ENCODE results near the gene FAM131C. TPM values are rescaled to one million over a fixed set of nuclear protein-coding genes. Genes with fewer than 3 reads are reported as not detected.

FAM131C gene
- total RNA-seq, 1 donor = under 0.01 TPM

DNA sequence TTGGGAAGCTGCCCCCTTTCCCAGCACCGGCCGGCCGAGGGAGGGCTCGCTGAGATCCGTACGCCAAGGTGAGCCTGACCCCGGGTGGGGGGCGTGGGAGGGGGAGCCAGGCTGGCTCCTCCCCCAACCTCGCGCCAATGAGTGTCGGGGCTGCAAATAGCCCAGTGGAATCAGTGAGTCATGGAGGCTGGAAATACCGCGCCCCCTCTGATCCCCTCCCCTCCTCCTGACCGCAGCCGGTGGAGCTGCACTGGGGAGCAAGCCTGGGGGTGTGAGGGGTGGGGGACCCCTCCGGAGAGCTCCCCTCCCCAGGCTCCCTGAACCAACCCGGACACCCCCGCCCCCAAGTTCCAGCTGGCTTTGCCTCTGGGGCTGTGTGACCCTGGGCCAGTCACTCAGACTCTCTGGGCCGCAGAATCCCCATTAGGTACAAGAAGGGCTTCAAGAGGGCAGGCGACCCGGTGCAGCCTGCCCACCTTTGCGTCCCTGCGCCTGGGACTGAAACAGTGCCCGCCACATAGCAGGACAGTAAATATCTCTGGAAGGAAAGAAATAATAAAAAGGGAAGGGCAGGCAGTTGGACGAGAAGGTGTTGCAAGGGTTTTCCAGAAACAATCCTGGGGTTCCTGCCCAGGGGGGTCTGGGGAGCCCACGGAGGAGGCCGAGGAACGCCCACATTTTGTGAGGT is 60.1 kb downstream of the FAM131C start:
- peak; percentile 67 for DNase-seq (ENCODE audit: low read depth)
- TF ChIP-seq, protein P1, sequence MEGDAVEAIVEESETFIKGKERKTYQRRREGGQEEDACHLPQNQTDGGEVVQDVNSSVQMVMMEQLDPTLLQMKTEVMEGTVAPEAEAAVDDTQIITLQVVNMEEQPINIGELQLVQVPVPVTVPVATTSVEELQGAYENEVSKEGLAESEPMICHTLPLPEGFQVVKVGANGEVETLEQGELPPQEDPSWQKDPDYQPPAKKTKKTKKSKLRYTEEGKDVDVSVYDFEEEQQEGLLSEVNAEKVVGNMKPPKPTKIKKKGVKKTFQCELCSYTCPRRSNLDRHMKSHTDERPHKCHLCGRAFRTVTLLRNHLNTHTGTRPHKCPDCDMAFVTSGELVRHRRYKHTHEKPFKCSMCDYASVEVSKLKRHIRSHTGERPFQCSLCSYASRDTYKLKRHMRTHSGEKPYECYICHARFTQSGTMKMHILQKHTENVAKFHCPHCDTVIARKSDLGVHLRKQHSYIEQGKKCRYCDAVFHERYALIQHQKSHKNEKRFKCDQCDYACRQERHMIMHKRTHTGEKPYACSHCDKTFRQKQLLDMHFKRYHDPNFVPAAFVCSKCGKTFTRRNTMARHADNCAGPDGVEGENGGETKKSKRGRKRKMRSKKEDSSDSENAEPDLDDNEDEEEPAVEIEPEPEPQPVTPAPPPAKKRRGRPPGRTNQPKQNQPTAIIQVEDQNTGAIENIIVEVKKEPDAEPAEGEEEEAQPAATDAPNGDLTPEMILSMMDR (IDR thresholded peaks at IDR 0.05; ENCODE audit: insufficient read depth, low read depth, low read length) = no peak
- peak overlapping the region; percentile 42 for H3K4me3 ChIP-seq (ENCODE audit: low read depth, low read length)

DNA sequence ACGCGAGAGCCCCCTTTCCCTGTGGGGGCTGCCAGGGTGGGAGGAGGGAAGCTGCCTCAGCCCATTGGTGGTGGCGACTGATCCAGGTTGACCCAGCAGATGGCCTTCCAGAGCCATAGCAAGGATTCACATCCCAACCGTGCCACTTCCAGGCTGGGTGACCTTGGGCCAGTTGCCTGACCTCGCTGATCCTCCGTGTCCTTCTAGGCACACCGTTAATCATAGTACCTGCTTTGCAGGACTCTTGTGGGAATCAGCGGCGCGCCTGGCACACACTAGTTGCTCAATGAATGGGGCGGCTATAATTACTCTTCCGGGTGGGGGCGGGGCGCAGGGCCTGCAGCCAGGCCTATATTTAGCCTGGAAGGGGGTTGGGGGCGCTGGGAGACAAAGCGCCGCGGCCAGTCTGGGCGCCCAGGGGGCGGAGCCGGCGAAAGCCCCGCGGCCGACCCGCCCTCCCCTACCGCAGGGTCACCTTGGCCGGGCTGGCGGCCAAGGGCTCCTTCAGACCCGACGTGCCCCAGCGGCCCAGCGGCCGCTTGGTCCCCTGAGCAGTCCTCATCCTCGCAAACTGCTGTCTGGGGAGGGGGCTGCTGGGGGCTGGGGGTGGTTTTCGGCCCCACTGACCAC is 60.7 kb downstream of the FAM131C start:
- TF ChIP-seq, protein P1 (IDR thresholded peaks at IDR 0.05; ENCODE audit: insufficient read depth, low read depth, low read length) = no peak
- H3K4me3 ChIP-seq (ENCODE audit: low read depth, low read length) = peak overlapping the region; percentile 42
- peak; percentile 66 for DNase-seq (ENCODE audit: low read depth)

DNA sequence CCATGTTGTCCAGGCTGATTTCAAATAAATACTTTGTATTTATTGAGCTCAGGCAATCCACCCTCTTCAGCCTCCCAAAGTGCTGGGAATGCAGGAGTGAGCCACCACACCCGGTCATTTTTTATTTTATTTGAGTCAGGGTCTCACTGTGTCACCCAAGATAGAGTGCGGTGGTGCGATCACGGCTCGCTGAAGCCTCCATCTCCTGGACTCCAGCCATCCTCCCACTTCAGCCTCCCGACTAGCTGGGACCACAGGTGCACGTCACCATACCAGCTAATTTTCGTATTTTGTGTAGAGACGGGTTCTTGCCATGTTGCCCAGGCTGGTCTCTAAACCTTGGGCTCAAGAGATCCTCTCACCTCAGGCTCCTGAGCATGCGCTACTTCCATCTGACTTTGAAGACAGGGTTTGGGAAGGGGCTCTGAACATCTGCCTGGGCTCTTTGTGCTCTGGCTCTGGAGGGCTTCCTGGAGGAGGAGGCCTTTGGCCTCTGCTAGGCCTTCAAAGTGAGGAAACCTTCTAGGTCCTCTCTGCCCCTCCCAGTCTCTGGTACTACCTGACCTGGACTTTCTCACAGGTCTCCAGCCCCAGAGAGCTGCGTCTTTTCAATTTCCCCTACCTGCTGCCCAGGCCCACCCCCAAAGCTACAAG is 61.4 kb downstream of the FAM131C start:
- no peak overlapping the region for H3K4me3 ChIP-seq (ENCODE audit: low read depth, low read length)
- TF ChIP-seq, protein P1 (IDR thresholded peaks at IDR 0.05; ENCODE audit: insufficient read depth, low read depth, low read length) = no peak
- DNase-seq (ENCODE audit: low read depth) = no peak

DNA sequence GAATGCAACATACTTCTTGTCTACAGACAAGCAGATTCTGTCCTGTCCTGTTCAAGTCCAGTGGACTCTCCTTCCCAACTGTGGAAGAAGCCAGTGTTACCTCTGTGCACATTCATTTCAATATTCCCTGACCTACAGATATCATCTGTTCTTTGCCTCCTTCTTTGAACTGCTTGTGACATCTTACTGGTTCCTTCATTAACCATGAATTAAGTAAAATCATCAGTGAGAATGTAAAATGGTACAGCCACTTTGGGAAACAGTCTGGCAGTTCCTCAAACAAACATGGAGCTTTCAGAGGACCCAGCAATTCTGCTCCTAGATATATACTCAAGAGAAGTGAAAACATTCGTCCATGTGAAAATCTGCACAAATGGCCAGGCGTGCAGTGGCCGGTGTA is 62.6 kb downstream of the FAM131C start:
- H3K4me3 ChIP-seq (ENCODE audit: low read depth, low read length) = no peak overlapping the region
- TF ChIP-seq, protein P1 (IDR thresholded peaks at IDR 0.05; ENCODE audit: insufficient read depth, low read depth, low read length) = no peak
- DNase-seq (ENCODE audit: low read depth) = no peak

DNA sequence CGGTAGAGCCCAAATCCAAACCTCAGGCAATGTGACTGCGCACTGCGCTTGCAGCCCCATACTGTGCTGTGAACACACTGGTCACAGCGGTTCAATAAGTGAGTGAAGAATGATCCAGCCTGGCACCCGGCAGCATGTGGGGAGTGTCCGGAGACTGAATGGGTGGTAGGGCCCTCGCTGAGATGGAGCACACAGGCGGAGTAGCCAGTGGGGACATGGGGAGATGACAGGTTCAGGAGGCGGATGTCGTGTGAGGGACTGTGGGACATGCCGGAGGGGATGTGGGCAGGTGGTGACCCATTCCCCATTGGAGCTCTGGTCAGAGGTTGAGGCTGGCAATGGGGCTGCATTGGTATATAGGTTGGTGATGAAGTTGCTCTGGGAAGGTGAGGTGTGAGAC is 63.8 kb downstream of the FAM131C start:
- no peak for DNase-seq (ENCODE audit: low read depth)
- H3K4me3 ChIP-seq (ENCODE audit: low read depth, low read length) = no peak overlapping the region
- TF ChIP-seq, protein P1 (IDR thresholded peaks at IDR 0.05; ENCODE audit: insufficient read depth, low read depth, low read length) = no peak

GRCh38 chr1:16009030-16009460 is 64.4 kb downstream of the FAM131C start:
- TF ChIP-seq, protein P1 (IDR thresholded peaks at IDR 0.05; ENCODE audit: insufficient read depth, low read depth, low read length) = peak; percentile 95
- peak; percentile 70 for DNase-seq (ENCODE audit: low read depth)
- H3K4me3 ChIP-seq (ENCODE audit: low read depth, low read length) = no peak overlapping the region

Other genes with a start within 250 kb of the FAM131C start
- 25.4 and 30.2 TPM in 2 replicates for gene SPEN, start 225.9 kb downstream of the FAM131C start, total RNA-seq
- gene ZBTB17, start 97.5 kb downstream of the FAM131C start, total RNA-seq = 22.5 and 31.5 TPM in 2 replicates
- not detected in 2 replicates for gene SRARP, start 69.4 kb downstream of the FAM131C start, total RNA-seq
- 1.7 and 3.5 TPM in 2 replicates for gene HSPB7, start 55.6 kb downstream of the FAM131C start, total RNA-seq
- not detected in 2 replicates for gene CLCNKA, start 51.6 kb downstream of the FAM131C start, total RNA-seq
- gene CLCNKB, start 29.9 kb downstream of the FAM131C start, total RNA-seq = under 0.01 and 0.43 TPM in 2 replicates
- 47.0 and 104 TPM in 2 replicates for gene EPHA2, start 82.4 kb upstream of the FAM131C start, total RNA-seq
- gene ARHGEF19, start 139.0 kb upstream of the FAM131C start, total RNA-seq = 9.9 and 11.6 TPM in 2 replicates
- gene CPLANE2, start 163.5 kb upstream of the FAM131C start, total RNA-seq = 13.0 and 15.1 TPM in 2 replicates

Data from fibroblast of villous mesenchyme (primary cell).